GM18508 (cell line): Measurements from ENCODE around the gene DEFB125.
"Not testable (repeated sequence)": the region's sequence is repeated elsewhere in the genome, so short reads cannot be mapped to it uniquely, and the experiment has no call there.

Experiments used
- ATAC-seq: cut with Tn5 transposase; IDR thresholded peaks from one replicate; pipeline ENCODE4 v1.9.1; 2021; ENCODE audit warnings: moderate number of reproducible peaks; ENCODE audit not compliant: insufficient read depth, unreplicated experiment

The DEFB125 gene

DNA sequence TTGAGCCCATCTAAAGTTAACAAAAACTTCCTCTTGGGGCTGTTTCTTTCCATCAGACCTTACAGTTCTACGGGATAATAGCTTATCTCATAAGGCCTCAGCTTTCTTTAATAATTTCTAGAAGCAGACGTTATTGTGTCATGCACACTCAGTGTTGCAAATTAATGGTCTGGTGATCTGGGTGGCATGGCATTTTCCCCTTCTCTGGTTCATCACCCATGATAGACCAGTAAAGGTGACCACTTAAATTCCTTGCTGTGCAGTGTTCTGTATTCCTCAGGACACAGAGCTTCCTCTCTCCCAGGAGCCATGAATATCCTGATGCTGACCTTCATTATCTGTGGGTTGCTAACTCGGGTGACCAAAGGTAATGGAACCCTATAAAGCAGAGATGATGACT lies at the start of gene DEFB125:
Gene DEFB125 (plus strand): TSS at position 272 of the 400 bp plus-strand sequence. CDS start 38 bp downstream, at position 310.
- no peak for ATAC-seq

DNA sequence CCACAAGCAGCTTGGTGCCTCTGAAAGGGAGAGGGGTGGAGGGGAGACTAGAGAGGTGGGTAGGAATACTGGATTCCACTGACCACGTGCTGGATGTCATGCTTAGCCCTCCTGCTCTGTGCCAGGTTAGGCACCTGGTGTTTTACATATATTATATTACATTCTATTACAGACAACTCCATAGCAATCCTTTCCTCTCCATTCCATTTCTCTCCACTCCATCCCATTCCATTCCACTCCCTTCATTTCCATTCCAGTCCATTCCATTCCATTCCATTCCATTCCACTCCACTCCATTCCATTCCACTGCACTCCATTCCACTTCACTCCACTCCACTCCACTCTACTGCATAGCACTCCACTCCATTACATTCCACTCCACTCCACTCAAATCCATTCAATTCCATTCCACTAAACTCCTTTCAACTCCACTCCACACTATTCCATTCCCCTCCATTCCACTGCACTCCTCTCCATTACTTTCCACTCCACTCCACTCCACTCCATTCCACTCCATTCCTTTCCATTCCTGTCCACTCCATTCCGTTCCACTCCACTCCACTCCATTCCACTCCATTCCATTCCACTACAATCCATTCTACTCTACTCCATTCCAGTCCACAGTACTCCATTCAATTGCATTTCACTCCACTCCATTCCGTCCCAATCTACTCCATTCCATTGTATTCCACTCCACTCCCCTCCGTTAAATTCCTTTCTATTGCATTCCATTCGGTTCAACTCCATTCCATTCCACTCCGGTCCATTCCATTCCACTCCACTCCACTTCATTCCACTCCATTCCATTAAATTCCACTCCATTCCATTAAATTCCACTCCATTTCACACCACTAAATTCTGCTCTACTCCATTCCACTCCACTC lies 27.2 kb upstream of the DEFB125 start:
- no peak for ATAC-seq

GRCh38 chr20:61230-61629 lies 26.2 kb upstream of the DEFB125 start:
- ATAC-seq: no peak

GRCh38 chr20:61757-62156 lies 25.7 kb upstream of the DEFB125 start:
- no peak for ATAC-seq

DNA sequence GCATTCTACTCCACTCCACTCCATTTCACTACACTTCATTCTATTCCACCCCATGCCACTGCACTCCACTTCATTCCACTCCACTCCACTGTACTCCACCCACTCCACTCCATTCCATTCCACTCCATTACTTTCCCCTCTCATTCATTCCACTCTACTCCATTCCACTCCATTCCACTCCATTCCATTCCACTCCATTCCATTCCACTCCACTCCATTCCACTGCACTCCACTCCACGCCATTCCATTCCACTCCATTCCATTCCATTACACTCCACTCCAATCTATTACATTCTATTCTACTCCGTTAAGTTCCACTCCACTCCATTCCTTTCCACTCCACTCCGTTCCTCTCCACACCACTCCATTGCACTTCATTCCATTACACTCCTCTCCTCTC lies 25.0 kb upstream of the DEFB125 start:
- ATAC-seq: no peak

DNA sequence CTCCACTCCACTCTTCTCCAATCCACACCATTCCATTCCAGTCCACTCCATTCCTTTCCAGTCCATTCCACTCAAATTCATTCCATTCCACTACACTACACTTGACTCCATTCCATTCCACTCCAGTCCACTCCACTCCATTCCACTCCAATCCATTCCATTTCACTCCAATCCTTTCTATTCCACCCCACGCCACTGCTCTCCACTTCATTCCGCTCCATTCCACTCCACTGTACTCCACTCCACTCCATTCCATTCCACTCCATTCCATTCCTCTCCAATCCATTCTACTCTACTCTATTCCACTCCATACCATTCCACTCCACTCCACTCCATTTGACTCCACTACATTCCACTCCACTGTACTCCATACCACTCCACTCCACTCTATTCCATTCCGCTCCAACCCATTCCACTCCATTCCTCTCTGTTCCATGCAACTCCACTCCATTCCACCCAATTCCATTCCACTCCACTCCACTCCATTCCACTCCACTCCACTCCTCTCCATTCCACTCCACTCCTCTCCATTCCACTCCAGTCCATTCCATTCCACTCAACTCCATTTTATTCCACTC lies 23.4 kb upstream of the DEFB125 start:
- ATAC-seq: no peak

- no peak for ATAC-seq
Observed at GRCh38 chr20:64766-65322, 22.6 kb upstream of the DEFB125 start.

DNA sequence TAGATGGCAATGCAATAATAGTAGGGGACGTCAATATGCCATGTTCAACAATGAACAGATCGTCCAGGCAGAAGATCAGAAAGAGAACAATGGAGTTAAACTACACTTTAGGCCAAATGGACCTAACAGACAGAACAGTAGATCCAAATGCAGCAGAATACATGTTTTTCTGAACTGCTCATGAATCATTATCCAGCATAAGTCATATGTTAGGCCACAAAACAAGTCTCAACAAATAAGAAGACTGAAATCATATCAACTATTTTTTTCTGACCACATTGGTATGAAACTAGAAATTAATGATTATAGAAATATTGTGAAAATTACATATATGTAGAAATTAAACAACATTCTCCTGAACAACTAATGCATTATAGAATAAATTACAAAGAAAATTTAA lies 10.2 kb upstream of the DEFB125 start:
- ATAC-seq: no peak

GRCh38 chr20:78338-78737 lies 9.1 kb upstream of the DEFB125 start:
- ATAC-seq: no peak

DNA sequence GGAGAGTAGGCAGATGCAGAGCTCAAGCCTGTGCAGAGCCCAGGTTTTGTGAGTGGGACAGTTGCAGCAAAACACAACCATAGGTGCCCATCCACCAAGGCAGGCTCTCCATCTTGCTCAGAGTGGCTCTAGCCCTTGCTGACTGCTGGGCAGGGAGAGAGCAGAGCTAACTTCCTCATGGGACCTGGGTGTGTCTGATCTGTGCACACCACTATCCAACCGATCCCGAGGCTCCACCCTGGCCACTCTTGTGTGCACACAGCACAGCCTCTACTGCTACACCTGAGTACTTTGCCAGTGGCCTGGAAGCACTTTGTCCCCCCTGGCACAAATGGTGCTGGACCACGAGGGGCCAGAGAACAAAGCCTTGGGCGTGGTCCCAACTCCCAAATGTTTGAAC lies 7.9 kb upstream of the DEFB125 start:
- ATAC-seq: no peak

GRCh38 chr20:90651-91050 lies 3.2 kb downstream of the DEFB125 start:
- ATAC-seq: no peak

DNA sequence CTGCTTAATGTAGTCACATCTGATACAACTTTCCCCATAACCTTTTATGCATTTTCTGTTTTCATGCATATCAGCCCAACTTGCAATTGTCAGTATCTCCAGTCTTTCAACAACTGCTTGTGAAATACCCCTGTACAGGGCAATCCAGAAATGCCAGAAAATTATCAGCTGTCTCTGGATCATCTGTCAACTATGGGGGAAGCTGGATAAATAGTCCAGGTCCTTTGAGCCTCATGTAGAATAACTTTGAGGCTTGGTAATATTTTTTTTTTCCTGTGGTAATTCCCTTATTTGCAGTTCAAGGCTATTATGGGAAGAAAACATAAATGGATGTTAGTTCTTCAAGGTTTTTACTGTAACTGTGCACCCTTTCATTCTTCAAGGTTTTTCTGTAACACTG lies 6.2 kb downstream of the DEFB125 start:
- ATAC-seq: no peak

GRCh38 chr20:95215-95614 lies 7.7 kb downstream of the DEFB125 start:
- ATAC-seq: no peak

DNA sequence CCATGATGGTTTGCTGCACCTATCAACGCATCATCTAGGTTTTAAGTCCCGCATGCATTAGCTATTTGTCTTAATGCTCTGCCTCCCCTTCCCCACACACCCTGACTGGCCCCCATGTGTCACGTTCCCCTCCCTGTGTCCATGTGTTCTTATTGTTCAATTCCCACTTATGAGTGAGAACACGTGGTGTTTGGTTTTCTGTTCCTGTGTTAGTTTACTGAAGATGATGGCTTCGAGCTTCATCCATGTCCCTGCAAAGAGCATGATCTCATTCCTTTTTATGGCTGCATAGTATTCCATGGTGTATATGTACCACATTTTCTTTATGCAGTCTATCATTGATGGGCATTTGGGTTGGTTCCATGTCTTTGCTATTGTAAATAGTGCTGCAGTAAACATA lies 10.2 kb downstream of the DEFB125 start:
- ATAC-seq: not testable (repeated sequence)

- ATAC-seq: no peak
Observed at GRCh38 chr20:101975-102374, 14.5 kb downstream of the DEFB125 start.

- ATAC-seq: no peak
Observed at GRCh38 chr20:103456-103855, 16.0 kb downstream of the DEFB125 start.

GRCh38 chr20:112396-112795 lies 24.9 kb downstream of the DEFB125 start:
- no peak for ATAC-seq

DNA sequence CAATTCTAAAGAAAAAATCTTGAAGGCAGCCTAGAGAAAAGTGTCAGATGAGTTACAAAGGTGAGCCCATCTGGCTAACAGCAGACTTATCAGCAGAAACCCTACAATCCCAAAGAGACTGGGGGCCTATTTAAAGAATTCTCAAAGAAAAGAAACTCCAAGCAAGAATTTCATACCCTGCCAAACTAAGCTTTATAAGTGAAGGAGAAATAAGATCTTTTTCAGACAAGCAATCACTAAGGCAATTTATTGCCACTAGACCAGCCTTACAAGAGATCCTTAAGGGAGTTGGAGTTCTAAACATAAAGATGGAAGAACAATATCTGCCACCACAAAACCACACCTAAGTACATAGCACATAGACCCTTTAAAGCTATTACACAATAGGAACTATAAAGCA lies 30.0 kb downstream of the DEFB125 start:
- ATAC-seq: no peak

DNA sequence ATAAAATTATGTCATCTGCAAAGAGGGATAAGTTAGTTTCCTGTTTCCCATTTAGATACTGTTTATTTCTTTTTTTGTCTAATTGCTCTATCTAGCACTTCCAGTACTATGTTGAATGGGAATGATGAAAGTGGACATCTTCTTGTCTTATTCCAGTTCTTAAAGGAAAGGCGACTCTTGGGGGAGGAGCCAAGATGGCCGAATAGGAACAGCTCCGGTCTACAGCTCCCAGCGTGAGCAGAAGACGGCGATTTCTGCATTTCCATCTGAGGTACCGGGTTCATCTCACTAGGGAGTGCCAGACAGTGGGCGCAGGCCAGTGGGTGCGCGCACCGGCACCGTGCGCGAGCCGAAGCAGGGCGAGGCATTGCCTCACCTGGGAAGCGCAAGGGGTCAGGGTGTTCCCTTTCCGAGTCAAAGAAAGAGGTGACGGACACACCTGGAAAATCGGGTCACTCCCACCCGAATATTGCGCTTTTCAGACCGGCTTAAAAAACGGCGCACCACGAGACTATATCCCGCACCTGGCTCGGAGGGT lies 42.4 kb downstream of the DEFB125 start:
- ATAC-seq: not testable (repeated sequence)

- no peak for ATAC-seq
Observed at GRCh38 chr20:137668-138490, 50.4 kb downstream of the DEFB125 start.
